ENCODE measurements around the gene USP48.
A peak's percentile ranks its signal among the peaks of the same experiment; 100 is the strongest.
"Not testable (repeated sequence)": the region's sequence is repeated elsewhere in the genome, so short reads cannot be mapped to it uniquely, and the experiment has no call there.

The USP48 gene

GRCh38 chr1:21799730-21800129 lies 16.8 kb upstream of the USP48 start:
- Mint-ChIP-seq H3K27ac (peak overlapping the region in 1 of 2 donors; percentile 26), H3K27me3 (peaks cover 4 to 19% of the 10 kb centered on the region in 2 donors), H3K36me3 (ENCODE audit: insufficient read depth) (no peaks in the 10 kb centered on the region), H3K4me3 (no peak overlapping the region), H3K4me1 (ENCODE audit: low read depth in 2 of 2) (no peaks in the 10 kb centered on the region), H3K9me3 (no peaks in the 10 kb centered on the region)
- DNase-seq (no peak), ATAC-seq (replicated peaks) (no peak)

- Mint-ChIP-seq H3K4me3 (no peak overlapping the region), H3K27me3 (no peaks in the 10 kb centered on the region), H3K27ac (no peak overlapping the region), H3K36me3 (ENCODE audit: insufficient read depth) (peaks cover 2% of the 10 kb centered on the region), H3K4me1 (ENCODE audit: low read depth in 2 of 2) (peaks cover 0 to 3% of the 10 kb centered on the region in 2 donors), H3K9me3 (no peaks in the 10 kb centered on the region)
- ATAC-seq (replicated peaks) (no peak), DNase-seq (no peak)
These were observed 12.1 kb upstream of the USP48 start for GRCh38 chr1:21795075-21795474.

GRCh38 chr1:21794656-21795055 lies 11.7 kb upstream of the USP48 start:
- Mint-ChIP-seq H3K36me3 (ENCODE audit: insufficient read depth) (peaks cover 2% of the 10 kb centered on the region), H3K27me3 (no peaks in the 10 kb centered on the region), H3K4me3 (no peak overlapping the region), H3K27ac (no peak overlapping the region), H3K4me1 (ENCODE audit: low read depth in 2 of 2) (peaks cover 0 to 3% of the 10 kb centered on the region in 2 donors), H3K9me3 (no peaks in the 10 kb centered on the region)
- no peak for DNase-seq
- no peak for ATAC-seq (replicated peaks)

GRCh38 chr1:21793104-21793503 lies 10.2 kb upstream of the USP48 start:
- Mint-ChIP-seq H3K27me3 (no peaks in the 10 kb centered on the region), H3K4me3 (no peak overlapping the region), H3K9me3 (no peaks in the 10 kb centered on the region), H3K36me3 (ENCODE audit: insufficient read depth) (peaks cover 2% of the 10 kb centered on the region), H3K27ac (no peak overlapping the region), H3K4me1 (ENCODE audit: low read depth in 2 of 2) (peaks cover 0 to 3% of the 10 kb centered on the region in 2 donors)
- no peak for ATAC-seq (replicated peaks)
- no peak for DNase-seq

- DNase-seq (no peak), ATAC-seq (replicated peaks) (no peak)
- Mint-ChIP-seq H3K9me3 (no peaks in the 10 kb centered on the region), H3K4me1 (ENCODE audit: low read depth in 2 of 2) (peaks cover 10 to 14% of the 10 kb centered on the region in 2 donors), H3K27me3 (no peaks in the 10 kb centered on the region), H3K36me3 (ENCODE audit: insufficient read depth) (peaks cover 24% of the 10 kb centered on the region), H3K27ac (no peak overlapping the region), H3K4me3 (no peak overlapping the region)
These were observed 3.7 kb upstream of the USP48 start for GRCh38 chr1:21786640-21787039.

GRCh38 chr1:21785764-21786163 lies 2.8 kb upstream of the USP48 start:
- not testable (repeated sequence) for H3K9me3 Mint-ChIP-seq; H3K27ac Mint-ChIP-seq; H3K27me3 Mint-ChIP-seq; DNase-seq; ATAC-seq (replicated peaks); H3K4me3 Mint-ChIP-seq
- Mint-ChIP-seq H3K36me3 (ENCODE audit: insufficient read depth) (peaks cover 27% of the 10 kb centered on the region), H3K4me1 (ENCODE audit: low read depth in 2 of 2) (peaks cover 12% of the 10 kb centered on the region in 2 donors)

GRCh38 chr1:21783679-21784603 lies 992 bp upstream of the USP48 start:
- H3K9me3 Mint-ChIP-seq: no peaks in the 10 kb centered on the region
- no peak for DNase-seq
- H3K27me3 Mint-ChIP-seq: no peaks in the 10 kb centered on the region
- peak overlapping the region; percentile 97 to 99 for H3K4me3 Mint-ChIP-seq
- no peak for ATAC-seq (replicated peaks)
- peaks cover 27% of the 10 kb centered on the region for H3K36me3 Mint-ChIP-seq (ENCODE audit: insufficient read depth)
- H3K27ac Mint-ChIP-seq: peak overlapping the region; percentile 99 to 100
- peaks cover 24 to 25% of the 10 kb centered on the region in 2 donors for H3K4me1 Mint-ChIP-seq (ENCODE audit: low read depth in 2 of 2)

- H3K36me3 Mint-ChIP-seq (ENCODE audit: insufficient read depth): peaks cover 27% of the 10 kb centered on the region
- ATAC-seq (replicated peaks) (peak; percentile 10), DNase-seq (peak; percentile 36 to 47 (median 39))
- H3K9me3 Mint-ChIP-seq: no peaks in the 10 kb centered on the region
- H3K4me3 Mint-ChIP-seq: peak overlapping the region; percentile 97 to 99
- H3K4me1 Mint-ChIP-seq (ENCODE audit: low read depth in 2 of 2): peaks cover 29 to 33% of the 10 kb centered on the region in 2 donors
- peak overlapping the region; percentile 99 to 100 for H3K27ac Mint-ChIP-seq
- no peaks in the 10 kb centered on the region for H3K27me3 Mint-ChIP-seq
These were observed 541 bp downstream of the USP48 start for GRCh38 chr1:21782349-21782867.

GRCh38 chr1:21781815-21782348 lies 1.1 kb downstream of the USP48 start:
- Mint-ChIP-seq H3K9me3 (no peaks in the 10 kb centered on the region), H3K27me3 (no peaks in the 10 kb centered on the region), H3K27ac (peak overlapping the region; percentile 99 to 100), H3K4me1 (ENCODE audit: low read depth in 2 of 2) (peaks cover 32 to 38% of the 10 kb centered on the region in 2 donors), H3K4me3 (peak overlapping the region; percentile 97 to 99), H3K36me3 (ENCODE audit: insufficient read depth) (peaks cover 27% of the 10 kb centered on the region)
- ATAC-seq (replicated peaks) (peak; percentile 8), DNase-seq (no peak)

- Mint-ChIP-seq H3K4me3 (peak overlapping the region; percentile 64 to 75), H3K4me1 (ENCODE audit: low read depth in 2 of 2) (peaks cover 38 to 46% of the 10 kb centered on the region in 2 donors), H3K27ac (peak overlapping the region; percentile 46 to 80), H3K36me3 (ENCODE audit: insufficient read depth) (peaks cover 31% of the 10 kb centered on the region), H3K27me3 (no peaks in the 10 kb centered on the region), H3K9me3 (no peaks in the 10 kb centered on the region)
- no peak for ATAC-seq (replicated peaks)
- DNase-seq: no peak
These were observed 3.1 kb downstream of the USP48 start for GRCh38 chr1:21779613-21780521.

- no peaks in the 10 kb centered on the region for H3K27me3 Mint-ChIP-seq
- H3K9me3 Mint-ChIP-seq: no peaks in the 10 kb centered on the region
- no peak overlapping the region for H3K4me3 Mint-ChIP-seq
- peaks cover 29% of the 10 kb centered on the region for H3K36me3 Mint-ChIP-seq (ENCODE audit: insufficient read depth)
- H3K4me1 Mint-ChIP-seq (ENCODE audit: low read depth in 2 of 2): peaks cover 39 to 46% of the 10 kb centered on the region in 2 donors
- no peak overlapping the region for H3K27ac Mint-ChIP-seq
- no peak for ATAC-seq (replicated peaks)
- no peak for DNase-seq
These were observed 4.6 kb downstream of the USP48 start for GRCh38 chr1:21778405-21778727.

- H3K27ac Mint-ChIP-seq: peak overlapping the region; percentile 23 to 82
- DNase-seq; H3K4me3 Mint-ChIP-seq; H3K27me3 Mint-ChIP-seq; ATAC-seq (replicated peaks); H3K9me3 Mint-ChIP-seq: not testable (repeated sequence)
- peaks cover 17% of the 10 kb centered on the region for H3K36me3 Mint-ChIP-seq (ENCODE audit: insufficient read depth)
- peaks cover 40 to 47% of the 10 kb centered on the region in 2 donors for H3K4me1 Mint-ChIP-seq (ENCODE audit: low read depth in 2 of 2)
These were observed 6.0 kb downstream of the USP48 start for GRCh38 chr1:21776925-21777324.

GRCh38 chr1:21775985-21776562 lies 6.9 kb downstream of the USP48 start:
- H3K4me1 Mint-ChIP-seq (ENCODE audit: low read depth in 2 of 2): peaks cover 34 to 44% of the 10 kb centered on the region in 2 donors
- peaks cover 10% of the 10 kb centered on the region for H3K36me3 Mint-ChIP-seq (ENCODE audit: insufficient read depth)
- no peak for ATAC-seq (replicated peaks)
- H3K27me3 Mint-ChIP-seq: no peaks in the 10 kb centered on the region
- H3K9me3 Mint-ChIP-seq: no peaks in the 10 kb centered on the region
- peak overlapping the region; percentile 23 to 82 for H3K27ac Mint-ChIP-seq
- DNase-seq: no peak
- no peak overlapping the region for H3K4me3 Mint-ChIP-seq

Measured in effector memory CD8-positive, alpha-beta T cell (primary cell).